Left ventricle myocardium inferior (tissue), 1 donor: Measurements from ENCODE around the gene PDSS1. TPM values are rescaled to one million over a fixed set of nuclear protein-coding genes. Genes with fewer than 3 reads are reported as not detected.

Source experiments
- DNase-seq: peaks from one replicate; pipeline ENCODE4 v3.0.0-alpha.2; 2020
- H3K27ac ChIP-seq: fragments of 200-600 bp; replicated peaks from 2 replicates; pipeline ENCODE4 v1.8.0; 2021
- H3K27me3 ChIP-seq: fragments of 200-600 bp; 2 replicates; pipeline ENCODE4 v1.8.0; 2021; ENCODE audit warnings: low read depth
- H3K36me3 ChIP-seq: fragments of 200-600 bp; 2 replicates; pipeline ENCODE4 v1.8.0; 2021
- H3K4me1 ChIP-seq: fragments of 200-600 bp; 2 replicates; pipeline ENCODE4 v1.8.0; 2021
- H3K4me3 ChIP-seq: fragments of 200-600 bp; 2 replicates; pipeline ENCODE4 v1.8.0; 2021; ENCODE audit warnings: mild to moderate bottlenecking, moderate library complexity
- H3K9me3 ChIP-seq: fragments of 200-600 bp; replicated peaks from 2 replicates; pipeline ENCODE4 v1.8.0; 2021
- intact Hi-C: fragments of 100-400 bp; cut with micrococcal nuclease; formaldehyde crosslinking; loops from one replicate; pipeline ENCODE4 v1.11.0; 2022
- total RNA-seq: library from RNA; stranded (reverse); fragmentation: NEBNext Ultra II Directional; extraction: Animal tissue kit (Norgen Biotek cat#: 25700); gene quantifications from one replicate; pipeline ENCODE4 v1.2.1, GENCODE V29; 2021
- TF ChIP-seq, protein P1 (sequence below): fragments of 200-600 bp; IDR thresholded peaks from 2 replicates; pipeline ENCODE4 v1.8.0; 2021; ENCODE audit warnings: antibody characterized with exemption, mild to moderate bottlenecking, borderline replicate concordance
- donor health status: DM: no; HTN: yes; CAD: no; lungs with severe emphysema.

Gene PDSS1
- total RNA-seq, 1 donor from 2014 or later, result 4.2 TPM

DNA sequence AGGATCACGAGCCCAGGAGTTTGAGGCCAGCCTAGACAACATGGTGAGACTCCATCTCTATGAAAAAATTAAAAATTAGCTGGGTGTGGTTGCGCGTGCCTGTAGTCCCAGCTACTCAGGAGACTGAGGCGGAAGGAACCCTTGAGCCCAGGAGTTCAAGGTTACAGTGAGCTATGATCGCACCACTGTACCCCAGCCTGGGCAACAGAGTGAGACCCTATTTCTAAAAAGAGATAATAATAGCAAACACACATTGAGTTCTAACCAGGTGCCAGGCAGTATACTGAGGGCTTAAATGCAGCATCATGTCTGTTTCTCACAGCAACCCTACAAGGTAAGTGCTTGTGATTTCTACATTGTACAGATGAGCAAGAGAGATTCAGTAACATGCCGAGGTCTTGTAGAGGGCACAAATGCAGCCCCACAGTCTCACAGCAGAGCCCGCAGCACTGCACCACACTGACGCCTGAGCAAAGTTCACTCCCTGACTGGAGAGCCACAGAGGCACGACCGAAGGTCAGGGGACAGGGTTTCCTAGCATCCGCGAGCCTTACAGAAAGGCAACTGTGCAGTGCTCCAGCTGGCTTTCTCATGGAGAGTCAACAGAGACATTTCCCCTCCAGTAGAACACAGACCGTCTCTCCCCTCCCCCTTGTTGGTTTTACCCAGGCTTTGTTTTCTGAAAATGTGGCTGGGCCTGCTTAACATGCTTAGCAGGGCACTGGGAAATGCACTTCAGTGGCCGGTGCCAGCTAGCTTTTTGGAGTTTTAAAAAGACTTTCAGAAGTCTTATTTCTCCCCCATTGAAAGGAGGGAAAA lies 36.5 kb downstream of the PDSS1 start:
- intact Hi-C loops, result no loop called here
- Histone ChIP-seq H3K4me1 (no peaks in the 10 kb centered on the region), H3K9me3 (no peaks in the 10 kb centered on the region), H3K27ac (no peak overlapping the region), H3K4me3 (no peak overlapping the region), H3K36me3 (peaks cover 36% of the 10 kb centered on the region), H3K27me3 (no peaks in the 10 kb centered on the region)
- TF ChIP-seq, protein P1, sequence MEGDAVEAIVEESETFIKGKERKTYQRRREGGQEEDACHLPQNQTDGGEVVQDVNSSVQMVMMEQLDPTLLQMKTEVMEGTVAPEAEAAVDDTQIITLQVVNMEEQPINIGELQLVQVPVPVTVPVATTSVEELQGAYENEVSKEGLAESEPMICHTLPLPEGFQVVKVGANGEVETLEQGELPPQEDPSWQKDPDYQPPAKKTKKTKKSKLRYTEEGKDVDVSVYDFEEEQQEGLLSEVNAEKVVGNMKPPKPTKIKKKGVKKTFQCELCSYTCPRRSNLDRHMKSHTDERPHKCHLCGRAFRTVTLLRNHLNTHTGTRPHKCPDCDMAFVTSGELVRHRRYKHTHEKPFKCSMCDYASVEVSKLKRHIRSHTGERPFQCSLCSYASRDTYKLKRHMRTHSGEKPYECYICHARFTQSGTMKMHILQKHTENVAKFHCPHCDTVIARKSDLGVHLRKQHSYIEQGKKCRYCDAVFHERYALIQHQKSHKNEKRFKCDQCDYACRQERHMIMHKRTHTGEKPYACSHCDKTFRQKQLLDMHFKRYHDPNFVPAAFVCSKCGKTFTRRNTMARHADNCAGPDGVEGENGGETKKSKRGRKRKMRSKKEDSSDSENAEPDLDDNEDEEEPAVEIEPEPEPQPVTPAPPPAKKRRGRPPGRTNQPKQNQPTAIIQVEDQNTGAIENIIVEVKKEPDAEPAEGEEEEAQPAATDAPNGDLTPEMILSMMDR, result no peak
- no peak for DNase-seq

- TF ChIP-seq, protein P1, result no peak
- Histone ChIP-seq H3K4me3 (no peak overlapping the region), H3K27ac (no peak overlapping the region), H3K36me3 (peaks cover 33% of the 10 kb centered on the region), H3K27me3 (no peaks in the 10 kb centered on the region), H3K4me1 (no peaks in the 10 kb centered on the region), H3K9me3 (no peaks in the 10 kb centered on the region)
- intact Hi-C loops, result no loop called here
- no peak for DNase-seq
Measured at GRCh38 chr10:26735435-26735834, 37.9 kb downstream of the PDSS1 start.

DNA sequence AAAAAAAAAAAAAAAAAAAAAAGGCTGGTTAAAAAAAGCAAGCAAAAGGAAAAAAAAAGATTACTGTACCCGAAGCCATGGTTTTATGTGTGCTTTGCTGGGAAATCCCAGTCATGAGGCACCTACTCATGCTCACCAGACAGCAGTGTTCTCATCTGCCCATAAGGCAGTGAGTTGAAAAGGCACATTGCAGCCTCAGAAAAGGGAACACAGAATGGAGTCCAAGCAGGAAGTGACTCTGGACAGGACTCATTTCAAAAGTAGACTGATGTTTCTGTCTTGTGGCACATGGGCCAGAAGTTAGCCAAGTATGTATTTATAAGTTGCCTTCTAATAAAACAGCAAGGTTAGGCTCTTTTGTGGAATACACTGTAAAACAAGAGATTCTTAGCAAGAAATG lies 40.2 kb downstream of the PDSS1 start:
- TF ChIP-seq, protein P1, result no peak
- Histone ChIP-seq H3K4me1 (no peaks in the 10 kb centered on the region), H3K4me3 (no peak overlapping the region), H3K27me3 (no peaks in the 10 kb centered on the region), H3K27ac (no peak overlapping the region), H3K36me3 (peaks cover 34% of the 10 kb centered on the region), H3K9me3 (no peaks in the 10 kb centered on the region)
- intact Hi-C loops, result no loop called here
- no peak for DNase-seq

GRCh38 chr10:26738301-26738911 lies 40.9 kb downstream of the PDSS1 start:
- H3K4me3 ChIP-seq, result no peak overlapping the region
- no peaks in the 10 kb centered on the region for H3K4me1 ChIP-seq
- intact Hi-C loops, result no loop called here
- TF ChIP-seq, protein P1, result no peak
- DNase-seq, result no peak
- no peak overlapping the region for H3K27ac ChIP-seq
- H3K36me3 ChIP-seq, result peaks cover 41% of the 10 kb centered on the region
- H3K27me3 ChIP-seq, result no peaks in the 10 kb centered on the region
- H3K9me3 ChIP-seq, result no peaks in the 10 kb centered on the region

DNA sequence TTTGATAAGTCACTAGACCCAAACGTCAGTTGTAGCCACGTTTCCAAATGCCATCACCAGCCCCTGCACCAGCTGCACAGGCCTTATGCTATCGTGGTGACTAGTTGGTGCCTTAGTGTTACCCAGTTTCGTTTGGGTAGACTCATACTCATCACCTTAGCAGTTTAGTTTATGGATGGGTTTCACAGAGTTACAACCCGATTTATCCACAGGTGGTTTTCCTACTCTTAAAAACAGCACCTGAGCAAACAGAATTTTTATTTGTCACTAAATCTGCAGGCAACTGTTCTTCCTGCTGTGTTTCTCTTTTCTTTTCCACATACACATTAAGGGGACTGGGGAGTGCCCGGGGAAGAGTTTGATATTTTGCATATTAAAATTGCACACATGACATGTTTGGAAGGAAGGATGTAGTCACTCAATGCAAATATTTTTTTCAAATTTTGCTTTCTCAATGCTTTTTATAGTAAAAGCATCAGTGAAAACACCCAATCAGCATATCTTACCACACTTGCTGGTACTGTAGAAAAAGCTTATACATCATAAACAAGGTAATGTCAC lies 41.6 kb downstream of the PDSS1 start:
- no peak overlapping the region for H3K4me3 ChIP-seq
- DNase-seq, result no peak
- no peak overlapping the region for H3K27ac ChIP-seq
- H3K36me3 ChIP-seq, result peaks cover 48% of the 10 kb centered on the region
- intact Hi-C loops, result no loop called here
- no peaks in the 10 kb centered on the region for H3K4me1 ChIP-seq
- no peaks in the 10 kb centered on the region for H3K9me3 ChIP-seq
- TF ChIP-seq, protein P1, result no peak
- H3K27me3 ChIP-seq, result no peaks in the 10 kb centered on the region
